ENCODE data around the gene ELK3.
A peak's percentile ranks its signal among the peaks of the same experiment; 100 is the strongest.

Gene ELK3

GRCh38 chr12:96235484-96235826 lies 41.3 kb downstream of the ELK3 start:
- DNase-seq (ENCODE audit: low read depth in 3 of 3): no peak

- no peak for DNase-seq (ENCODE audit: low read depth in 3 of 3)
These were observed 42.1 kb downstream of the ELK3 start for GRCh38 chr12:96236221-96236822.

DNA sequence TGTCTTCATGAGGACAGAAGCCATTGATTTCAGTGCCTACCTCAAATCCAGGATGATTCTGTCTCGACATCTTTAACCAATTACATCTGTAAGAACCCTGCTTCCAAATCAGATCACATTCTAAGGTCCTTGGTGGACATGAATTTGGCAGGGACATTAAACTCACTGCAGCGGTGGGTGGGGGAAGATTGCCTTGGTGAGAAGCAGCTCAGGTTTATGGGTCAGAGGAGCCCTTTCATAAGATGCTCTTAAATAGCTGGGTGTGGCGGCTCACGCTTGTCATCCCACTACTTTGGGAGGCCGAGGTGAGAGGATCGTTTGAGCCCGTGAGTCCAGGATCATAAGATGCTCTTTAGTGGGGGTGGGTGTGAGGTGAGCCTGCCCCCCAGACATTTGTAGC lies 42.9 kb downstream of the ELK3 start:
- DNase-seq (ENCODE audit: low read depth in 3 of 3): no peak

- DNase-seq (ENCODE audit: low read depth in 3 of 3): peak in 2 of 3 experiments; percentile 16 to 29
These were observed 43.4 kb downstream of the ELK3 start for GRCh38 chr12:96237465-96238077.

DNA sequence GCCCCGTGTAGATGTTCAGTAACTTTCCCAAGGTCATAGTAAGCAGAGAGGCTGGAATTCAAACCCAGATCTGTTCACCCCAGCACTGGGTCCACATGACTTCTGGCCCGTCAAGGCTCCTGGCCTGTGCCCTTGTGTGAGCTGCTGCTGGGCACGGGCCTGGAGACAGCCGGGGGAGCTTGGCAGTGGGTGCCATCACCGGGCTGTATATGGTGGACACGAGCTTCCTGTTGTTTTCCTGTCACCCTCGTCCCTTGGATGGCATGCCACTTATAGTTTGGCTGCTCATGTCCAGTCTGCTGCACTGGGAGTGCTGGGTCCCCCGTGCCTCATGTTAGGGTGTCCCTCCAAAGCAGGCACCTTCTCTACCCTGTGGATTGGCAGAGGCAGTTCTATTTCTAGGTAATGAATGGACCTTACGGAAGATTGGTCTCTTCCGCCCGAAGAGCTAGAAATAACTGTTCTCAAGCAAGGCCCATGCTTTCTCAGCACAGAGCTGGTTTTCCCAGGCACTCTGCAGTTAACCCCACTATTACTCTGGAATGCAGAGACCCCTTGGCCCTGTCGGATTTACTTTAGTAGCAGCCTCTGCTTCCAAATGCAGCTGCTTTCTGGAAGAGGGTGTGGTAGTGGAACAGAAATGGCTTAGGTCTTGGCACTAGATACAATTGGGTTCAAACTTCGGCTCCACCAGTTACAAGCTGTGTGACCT lies 44.3 kb downstream of the ELK3 start:
- DNase-seq (ENCODE audit: low read depth in 3 of 3): no peak

DNA sequence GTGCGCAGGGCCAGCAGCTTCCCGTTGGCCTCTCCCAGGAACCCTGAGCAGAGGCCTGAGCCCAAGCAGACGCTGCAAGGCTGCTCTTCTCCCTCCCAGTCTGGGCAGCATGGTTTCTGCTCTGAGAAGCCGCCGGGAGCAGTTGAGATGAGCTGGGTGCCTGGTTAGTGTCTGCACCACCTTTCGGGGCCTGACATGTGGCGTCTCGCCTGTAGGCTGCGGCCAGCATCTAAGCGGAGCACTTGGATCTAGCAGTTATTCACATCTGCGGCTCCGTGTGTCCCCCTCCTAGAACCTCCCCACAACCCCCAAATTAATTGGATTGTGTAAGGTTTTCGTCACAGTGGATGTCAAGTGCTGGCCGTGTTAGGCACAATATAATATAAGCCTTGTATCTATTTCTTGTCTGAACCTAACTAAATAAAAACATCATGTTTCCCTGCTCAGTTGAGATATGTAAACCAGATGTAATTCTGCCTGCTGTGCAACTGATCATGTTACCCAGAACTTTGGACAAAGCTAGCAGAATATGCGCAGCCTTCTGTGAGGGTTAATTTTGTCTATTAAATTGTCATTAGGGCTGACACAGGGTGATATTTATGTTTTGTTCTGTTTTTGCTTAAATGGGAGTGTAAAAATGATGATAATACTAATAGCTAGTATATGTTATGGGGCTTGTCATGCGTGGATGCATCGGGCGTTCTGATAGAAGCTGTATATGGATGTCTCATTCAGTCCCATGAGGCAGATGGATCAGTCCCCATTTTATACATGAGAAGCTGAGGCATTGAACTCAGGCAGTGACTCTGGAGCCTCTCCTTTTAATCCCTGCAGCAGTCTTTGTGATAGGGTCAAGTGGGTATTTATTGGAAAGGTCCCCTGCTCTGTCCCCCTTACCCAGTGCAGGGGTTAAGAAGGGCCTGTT lies 45.8 kb downstream of the ELK3 start:
- DNase-seq (ENCODE audit: low read depth in 3 of 3): no peak

DNA sequence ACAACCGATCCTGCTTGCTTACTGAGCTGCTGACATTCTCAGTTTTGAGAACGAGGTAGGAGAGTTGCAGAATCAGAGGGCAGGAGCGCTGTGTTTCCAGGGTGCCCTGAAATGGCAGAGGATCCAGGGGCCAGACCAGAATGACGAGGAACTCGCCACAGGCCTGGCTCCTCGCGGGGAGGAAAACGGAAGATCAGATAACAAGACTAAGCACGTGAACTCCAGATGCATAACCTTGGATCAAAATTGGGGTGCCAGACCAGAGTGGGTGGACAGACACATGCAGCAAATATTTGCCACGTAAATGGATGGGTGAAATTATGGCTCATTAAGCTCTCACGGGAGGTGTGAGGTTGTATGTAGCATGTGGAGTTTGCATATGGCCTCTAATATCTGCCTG lies 46.5 kb downstream of the ELK3 start:
- DNase-seq (ENCODE audit: low read depth in 3 of 3): no peak

- no peak for DNase-seq (ENCODE audit: low read depth in 3 of 3)
These were observed 47.3 kb downstream of the ELK3 start for GRCh38 chr12:96241431-96241830.

GRCh38 chr12:96241846-96242256 lies 47.7 kb downstream of the ELK3 start:
- DNase-seq (ENCODE audit: low read depth in 3 of 3): peak in 2 of 3 experiments; percentile 26 to 37

GRCh38 chr12:96242597-96242996 lies 48.4 kb downstream of the ELK3 start:
- DNase-seq (ENCODE audit: low read depth in 3 of 3): no peak

DNA sequence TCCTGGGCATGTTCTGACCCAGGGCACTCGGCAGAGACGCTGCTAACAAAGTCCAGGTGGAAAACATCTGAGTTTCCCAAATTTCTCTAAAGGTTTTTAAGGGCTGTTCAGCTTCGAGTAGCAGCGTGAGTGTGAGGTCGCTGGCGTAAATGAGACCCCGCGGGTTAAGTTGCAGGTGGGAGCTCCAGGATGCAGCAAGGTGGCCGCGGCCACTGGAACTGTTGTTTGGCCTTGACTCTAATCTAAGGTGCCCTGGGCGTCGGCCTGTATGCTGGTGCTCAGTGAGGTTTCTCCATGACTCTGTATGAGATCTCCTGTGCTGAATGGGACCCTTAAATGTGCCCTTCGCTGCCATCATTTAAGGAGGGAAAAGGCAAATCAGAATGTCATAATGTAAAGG lies 50.7 kb downstream of the ELK3 start:
- no peak for DNase-seq (ENCODE audit: low read depth in 3 of 3)

- DNase-seq (ENCODE audit: low read depth in 3 of 3): no peak
These were observed 52.8 kb downstream of the ELK3 start for GRCh38 chr12:96246926-96247505.

GRCh38 chr12:96247563-96247962 lies 53.4 kb downstream of the ELK3 start:
- no peak for DNase-seq (ENCODE audit: low read depth in 3 of 3)

GRCh38 chr12:96248136-96248931 lies 54.2 kb downstream of the ELK3 start:
- DNase-seq (ENCODE audit: low read depth in 3 of 3): no peak

GRCh38 chr12:96249196-96250118 lies 55.3 kb downstream of the ELK3 start:
- no peak for DNase-seq (ENCODE audit: low read depth in 3 of 3)

DNA sequence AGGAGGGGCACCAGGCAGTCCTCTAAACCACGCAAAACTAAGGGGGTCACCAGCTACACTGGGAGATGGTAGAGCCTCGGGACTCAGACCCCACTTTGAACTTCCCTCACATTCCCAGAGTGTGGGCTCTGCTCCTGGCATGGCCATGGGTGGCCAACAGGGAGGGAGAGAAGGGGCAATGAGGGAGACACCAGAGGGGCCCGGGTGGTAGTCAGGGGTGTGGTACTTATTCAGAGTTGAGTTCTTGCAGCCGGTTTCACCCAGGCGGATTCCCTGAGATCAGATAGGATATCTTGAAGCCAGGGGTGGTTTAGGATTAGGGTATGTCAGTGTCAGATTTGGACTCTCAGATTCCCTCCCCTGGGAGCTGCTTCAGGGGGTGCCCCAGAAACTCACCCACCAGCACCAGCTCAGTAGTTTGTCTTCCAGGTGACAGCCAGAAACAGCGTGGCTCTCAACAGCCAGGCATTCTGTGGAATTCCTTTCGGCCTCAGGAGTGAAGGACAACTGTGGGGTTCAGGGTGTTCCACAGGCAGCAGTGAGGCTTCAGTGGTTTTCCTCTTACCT lies 56.0 kb downstream of the ELK3 start:
- DNase-seq (ENCODE audit: low read depth in 3 of 3): no peak

- DNase-seq (ENCODE audit: low read depth in 3 of 3): no peak
These were observed 60.9 kb downstream of the ELK3 start for GRCh38 chr12:96255077-96255476.

GRCh38 chr12:96256672-96257361 lies 62.6 kb downstream of the ELK3 start:
- no peak for DNase-seq (ENCODE audit: low read depth in 3 of 3)

GRCh38 chr12:96257550-96258103 lies 63.5 kb downstream of the ELK3 start:
- no peak for DNase-seq (ENCODE audit: low read depth in 3 of 3)

Measured in stimulated activated CD4-positive, alpha-beta T cell treated with anti-CD3 and anti-CD28 coated beads, TNF-alpha, amount 100 ng/mL, for 4 hours (primary cell).